NCI-H128 (cell line): ENCODE measurements around the gene SMYD3.

Source experiments
- DNase-seq: peaks from one replicate; lab custom pipeline; 2025; ENCODE audit not compliant: unreplicated experiment; lab: John Stamatoyannopoulos, UW

SMYD3 gene

DNA sequence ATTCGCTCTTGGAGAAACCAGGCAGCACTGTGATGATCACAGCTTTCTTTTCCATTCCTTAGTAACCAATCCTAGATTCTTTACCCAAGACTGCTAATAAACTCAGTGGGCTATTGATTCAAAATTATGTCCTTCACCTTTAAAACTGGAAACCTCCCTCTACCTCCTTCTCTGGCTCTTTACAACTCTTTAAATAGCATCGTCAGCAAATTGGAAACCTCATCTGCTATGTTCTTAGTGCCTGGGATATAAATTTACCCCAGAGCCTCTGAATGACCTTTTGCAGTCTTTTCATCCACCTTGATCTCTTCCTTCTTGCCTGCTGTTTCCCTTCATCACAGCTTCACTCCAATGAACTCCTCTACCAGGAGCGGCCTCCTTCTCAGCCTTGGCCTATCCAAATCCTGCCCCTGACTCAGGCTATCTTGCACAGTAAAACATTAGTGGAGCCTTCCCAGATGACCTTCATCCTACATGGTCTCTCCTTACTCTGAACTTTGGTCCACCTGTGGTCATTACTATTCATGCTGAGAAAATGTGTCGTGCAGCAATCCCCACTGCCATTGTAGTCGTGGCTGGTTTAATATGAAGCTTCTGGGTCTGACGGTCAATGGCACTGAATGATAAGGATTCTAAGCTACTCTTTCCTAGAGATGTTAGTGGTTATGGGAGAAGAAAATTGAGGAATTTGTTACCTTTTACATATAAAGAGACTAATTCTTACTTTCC, 644.1 kb downstream of the SMYD3 start:
- no peak for DNase-seq

- DNase-seq, result no peak
Observed at GRCh38 chr1:245860657-245861544, 646.2 kb downstream of the SMYD3 start.

- no peak for DNase-seq
Observed at GRCh38 chr1:245859493-245860114, 647.5 kb downstream of the SMYD3 start.

DNA sequence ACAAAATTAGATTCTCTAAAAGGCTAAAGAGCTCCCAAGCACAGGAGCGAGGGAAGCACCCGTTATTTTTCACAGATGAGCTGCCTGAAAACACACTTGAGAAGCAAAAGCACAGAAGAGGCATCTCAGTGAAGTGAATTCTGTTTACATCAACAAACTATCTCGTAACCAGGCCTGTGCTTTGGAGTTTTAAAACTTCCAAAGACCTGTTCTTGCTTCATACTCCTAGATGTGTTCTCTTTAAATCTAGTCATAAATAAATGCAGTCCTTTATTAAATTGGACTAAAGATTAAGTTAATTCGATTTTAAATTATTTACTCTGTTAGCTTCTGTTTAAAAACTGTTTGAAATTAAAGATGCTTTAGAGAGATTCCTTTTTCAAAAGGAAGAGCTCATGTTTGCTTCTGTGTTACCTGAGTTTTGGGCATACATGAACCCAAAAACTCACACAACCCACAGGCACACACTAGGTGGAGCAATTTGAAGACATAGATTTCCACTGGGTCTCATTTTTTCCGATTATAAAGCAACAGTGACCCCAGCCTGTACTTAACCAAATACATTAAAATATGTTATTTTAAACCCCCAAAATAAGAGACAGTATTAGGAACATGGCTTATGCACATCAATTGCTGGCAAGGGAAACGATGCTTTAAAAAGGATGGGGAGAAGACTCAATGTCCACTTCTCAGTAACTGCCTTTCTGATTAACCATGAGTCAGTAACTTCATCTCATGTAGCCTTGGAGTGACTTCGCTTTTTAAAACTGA, 648.2 kb downstream of the SMYD3 start:
- no peak for DNase-seq

DNA sequence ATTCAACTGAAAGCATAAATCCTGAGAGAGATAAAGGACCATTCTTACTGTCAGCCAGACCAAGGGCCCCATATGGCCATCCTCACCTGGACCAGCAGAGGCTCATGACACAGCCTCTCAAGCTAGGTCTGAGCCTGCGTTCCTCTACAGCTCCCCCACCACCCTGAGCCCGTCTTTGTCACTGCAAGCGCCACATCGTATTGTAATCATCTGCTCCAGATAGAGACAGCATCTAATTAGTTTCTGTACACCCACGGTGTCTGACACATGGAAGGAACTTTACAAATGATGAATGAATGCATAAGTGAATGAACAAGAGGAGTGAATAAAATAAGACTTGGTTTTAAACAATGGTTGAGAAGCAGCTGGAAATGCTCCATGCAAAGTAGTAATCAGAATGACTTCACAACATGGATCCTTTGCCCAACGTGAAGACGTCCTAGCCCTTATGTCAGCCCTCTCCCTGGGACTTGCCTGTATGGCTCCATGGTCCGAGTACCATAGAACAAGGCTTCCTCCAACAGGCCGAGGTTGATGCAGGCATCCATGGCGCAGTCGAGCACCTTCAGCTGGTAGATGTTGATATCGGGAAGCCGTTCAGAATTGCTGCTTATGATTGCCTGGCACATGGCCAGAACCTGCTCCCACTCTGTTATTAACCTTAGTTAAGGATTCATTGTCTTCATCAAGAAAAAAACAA, 648.9 kb downstream of the SMYD3 start:
- DNase-seq, result no peak

GRCh38 chr1:245856944-245857531, 650.0 kb downstream of the SMYD3 start:
- DNase-seq, result no peak

GRCh38 chr1:245855846-245856730, 651.0 kb downstream of the SMYD3 start:
- DNase-seq, result no peak

- DNase-seq, result no peak
Observed at GRCh38 chr1:245853291-245853690, 653.8 kb downstream of the SMYD3 start.

GRCh38 chr1:245843101-245843500, 664.0 kb downstream of the SMYD3 start:
- DNase-seq, result no peak

- DNase-seq, result no peak
Observed at GRCh38 chr1:245842106-245842505, 665.0 kb downstream of the SMYD3 start.

DNA sequence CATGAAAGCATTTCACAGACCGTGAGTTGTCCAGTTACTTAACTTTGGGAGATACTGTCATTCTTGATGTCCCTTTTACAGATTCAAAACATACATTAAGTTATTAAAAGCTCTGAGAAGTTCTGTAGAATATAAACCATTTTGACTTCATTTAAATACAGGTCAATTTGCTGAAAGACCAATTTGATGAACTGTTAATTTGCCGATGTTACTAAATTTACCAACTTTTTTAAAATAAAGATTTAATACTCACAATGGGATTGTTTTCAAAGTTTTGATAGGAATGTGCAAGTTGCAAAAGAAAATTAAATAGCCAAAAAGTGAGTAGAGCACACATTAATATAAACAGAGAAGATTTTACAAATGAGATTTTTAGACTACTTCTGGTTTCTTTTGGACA, 666.1 kb downstream of the SMYD3 start:
- DNase-seq, result no peak

DNA sequence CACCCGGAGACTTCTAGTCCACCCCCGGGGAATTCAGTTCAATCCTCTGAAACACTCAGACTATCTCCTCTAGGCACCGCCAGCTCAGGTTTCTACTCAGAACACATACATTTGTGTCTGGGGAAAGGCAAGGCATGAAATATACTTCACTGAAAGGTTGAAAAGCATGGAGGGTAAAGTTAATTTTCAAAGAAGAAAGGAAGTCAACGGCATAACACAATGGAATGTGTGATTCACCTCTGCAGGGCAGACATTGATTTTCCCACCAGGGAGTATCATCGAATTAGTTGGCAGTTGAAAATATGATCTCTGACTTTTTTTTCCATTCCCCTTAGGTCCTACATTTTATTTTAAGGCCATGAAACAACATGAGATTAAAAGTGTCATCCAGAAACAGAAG, 669.4 kb downstream of the SMYD3 start:
- DNase-seq, result no peak

- no peak for DNase-seq
Observed at GRCh38 chr1:245835386-245835785, 671.7 kb downstream of the SMYD3 start.

GRCh38 chr1:245834002-245834401, 673.1 kb downstream of the SMYD3 start:
- DNase-seq, result no peak

- DNase-seq, result no peak
Observed at GRCh38 chr1:245832771-245833527, 674.1 kb downstream of the SMYD3 start.

DNA sequence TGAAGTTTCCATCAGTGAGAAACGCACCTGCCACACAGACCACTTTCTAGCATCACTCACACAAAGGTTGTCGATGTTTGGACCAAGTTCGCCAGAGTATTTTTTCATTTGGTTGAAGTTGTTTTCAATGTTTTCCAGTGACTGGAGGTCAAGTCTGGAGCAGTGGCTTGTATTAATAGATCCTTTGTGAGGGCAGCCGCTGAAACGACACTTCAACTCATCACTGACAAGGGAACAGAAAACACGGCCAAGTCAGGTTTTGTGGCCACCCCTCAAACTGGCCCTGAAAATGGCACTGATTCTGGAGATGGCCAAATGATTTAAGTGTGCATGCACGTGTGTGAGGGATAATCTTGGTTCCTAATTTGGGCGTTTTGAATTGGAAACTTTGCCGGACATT, 675.6 kb downstream of the SMYD3 start:
- no peak for DNase-seq

GRCh38 chr1:245829826-245830225, 677.3 kb downstream of the SMYD3 start:
- no peak for DNase-seq

DNA sequence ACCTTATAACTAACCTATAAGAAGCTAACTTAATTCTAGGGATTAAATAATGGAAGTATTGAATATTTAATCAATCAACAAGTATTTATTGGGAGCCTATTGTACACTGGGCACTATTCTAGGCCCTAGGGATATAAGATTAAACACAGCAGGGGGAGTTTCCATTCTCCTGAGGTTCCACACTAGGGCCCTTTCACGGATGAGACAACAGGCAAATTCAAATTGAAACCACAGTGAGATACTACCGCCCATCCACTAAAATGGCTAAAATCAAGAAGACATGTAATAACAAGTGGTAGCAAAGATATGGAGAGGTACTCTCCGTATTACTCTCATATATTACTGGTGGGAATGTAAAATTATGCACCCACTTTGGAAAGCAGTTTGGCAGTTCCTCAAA, 677.9 kb downstream of the SMYD3 start:
- DNase-seq, result no peak
